Mucosa of stomach (tissue), 1 donor: ENCODE results near the gene ASB15.

ENCODE experiments used
- H3K27me3 ChIP-seq: one replicate; pipeline ENCODE4 v1.7.0; 2013; ENCODE audit warnings: mild to moderate bottlenecking, low read length; ENCODE audit not compliant: control insufficient read depth, insufficient read depth
- H3K36me3 ChIP-seq: one replicate; pipeline ENCODE4 v1.7.0; 2013; ENCODE audit warnings: low read length; ENCODE audit not compliant: control insufficient read depth, insufficient read depth
- H3K4me1 ChIP-seq: one replicate; pipeline ENCODE4 v1.7.0; 2013; ENCODE audit warnings: mild to moderate bottlenecking, low read length; ENCODE audit not compliant: control insufficient read depth, insufficient read depth
- H3K4me3 ChIP-seq: one replicate; pipeline ENCODE4 v1.7.0; 2013; ENCODE audit warnings: low read length
- H3K9ac ChIP-seq: one replicate; pipeline ENCODE4 v1.7.0; 2013; ENCODE audit warnings: mild to moderate bottlenecking, low read length, moderate library complexity
- H3K9me3 ChIP-seq: one replicate; pipeline ENCODE4 v1.7.0; 2013; ENCODE audit warnings: mild to moderate bottlenecking, low read length, moderate library complexity; ENCODE audit not compliant: control insufficient read depth
- donor health status: Pancreatic carcinoma.

The ASB15 gene

DNA sequence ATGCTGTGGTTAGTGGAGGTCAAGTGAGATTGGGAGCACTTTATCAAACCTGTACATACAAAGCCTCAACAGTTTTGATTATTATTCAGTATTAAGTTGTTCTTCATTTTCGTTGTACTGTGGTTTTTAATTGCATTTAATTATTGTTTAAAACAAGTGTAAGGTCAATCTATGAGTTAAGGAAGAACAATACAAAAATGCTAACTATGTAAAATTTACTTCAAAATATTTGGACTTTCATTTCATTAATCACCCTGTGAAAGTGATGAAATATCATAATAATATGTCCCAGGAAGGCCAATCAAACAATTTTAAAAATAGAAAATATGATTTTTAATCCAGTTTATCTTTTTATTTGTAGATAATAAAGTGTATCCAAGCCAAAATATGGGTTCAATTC is 30.4 kb upstream of the ASB15 start:
- no peaks in the 10 kb centered on the region for H3K36me3 ChIP-seq
- H3K4me1 ChIP-seq: no peaks in the 10 kb centered on the region
- no peak overlapping the region for H3K9ac ChIP-seq
- no peak overlapping the region for H3K4me3 ChIP-seq
- H3K9me3 ChIP-seq: no peaks in the 10 kb centered on the region
- no peaks in the 10 kb centered on the region for H3K27me3 ChIP-seq

DNA sequence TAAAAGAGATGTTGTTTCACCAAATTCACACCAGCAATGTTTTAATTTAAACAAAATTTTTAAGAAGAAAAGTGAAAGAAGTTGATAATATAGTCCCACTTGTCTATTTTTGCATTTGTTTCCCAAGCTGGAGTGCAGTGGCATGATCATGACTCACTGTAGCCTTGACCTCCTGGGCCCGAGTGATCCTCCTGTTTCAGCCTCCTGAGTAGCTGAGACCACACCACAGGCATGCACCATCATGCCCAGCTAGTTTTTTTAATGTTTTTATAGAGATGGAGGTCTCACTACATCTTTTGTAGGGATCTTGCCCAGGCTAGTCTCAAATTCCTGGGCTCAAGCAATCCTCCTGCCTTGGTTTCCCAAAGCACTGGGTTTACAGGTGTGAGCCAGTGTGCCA is 29.9 kb upstream of the ASB15 start:
- Histone ChIP-seq H3K27me3 (no peaks in the 10 kb centered on the region), H3K4me3 (no peak overlapping the region), H3K9ac (no peak overlapping the region), H3K36me3 (no peaks in the 10 kb centered on the region), H3K9me3 (no peaks in the 10 kb centered on the region), H3K4me1 (no peaks in the 10 kb centered on the region)

DNA sequence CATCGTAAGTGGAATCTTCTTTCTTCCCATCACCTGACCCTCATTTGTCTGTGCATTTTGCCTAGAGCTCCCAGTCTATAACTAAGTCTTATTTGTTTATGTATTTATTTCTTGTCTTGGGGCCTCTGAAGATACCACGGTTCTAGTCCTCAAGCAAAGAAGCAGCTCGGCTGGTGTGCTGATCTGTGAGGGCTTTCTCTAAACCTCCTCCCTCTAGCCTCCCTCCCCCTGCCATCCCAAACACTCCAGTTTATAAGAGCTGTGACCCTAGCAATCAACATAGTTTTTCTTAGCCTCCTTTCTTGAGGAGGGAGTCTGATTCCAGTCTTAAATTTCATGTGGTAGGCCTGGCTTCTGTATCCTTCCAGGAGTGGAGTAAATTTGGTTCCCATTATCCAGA is 28.3 kb upstream of the ASB15 start:
- Histone ChIP-seq H3K9me3 (no peaks in the 10 kb centered on the region), H3K27me3 (no peaks in the 10 kb centered on the region), H3K4me1 (no peaks in the 10 kb centered on the region), H3K9ac (no peak overlapping the region), H3K36me3 (no peaks in the 10 kb centered on the region), H3K4me3 (no peak overlapping the region)

DNA sequence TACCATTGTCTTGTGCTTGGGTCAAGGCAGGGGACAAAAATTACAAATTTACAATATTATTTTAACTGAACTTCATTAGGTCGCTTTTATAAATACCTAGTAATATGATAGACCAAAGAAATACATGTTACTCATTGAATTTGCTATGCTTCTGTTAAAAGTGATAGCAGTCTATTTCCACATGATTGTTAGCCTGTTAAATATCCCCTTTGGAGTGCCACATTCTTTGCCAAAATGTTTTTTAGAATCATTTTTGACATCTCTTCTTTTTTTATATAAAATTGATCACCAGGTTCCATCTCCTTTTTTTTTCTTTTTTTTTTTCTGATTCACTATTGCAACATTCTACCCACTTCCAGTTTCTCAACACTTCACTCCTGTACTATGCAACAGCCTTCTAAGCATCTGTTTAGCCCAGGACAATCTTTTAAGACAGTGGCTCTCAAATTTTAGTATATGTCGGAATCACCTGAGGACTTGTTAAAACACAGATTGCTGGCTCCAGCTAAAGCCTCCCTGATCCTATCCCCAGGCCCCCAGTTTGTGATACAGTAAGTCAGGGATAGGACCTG is 27.6 kb upstream of the ASB15 start:
- Histone ChIP-seq H3K9ac (no peak overlapping the region), H3K4me3 (no peak overlapping the region)

DNA sequence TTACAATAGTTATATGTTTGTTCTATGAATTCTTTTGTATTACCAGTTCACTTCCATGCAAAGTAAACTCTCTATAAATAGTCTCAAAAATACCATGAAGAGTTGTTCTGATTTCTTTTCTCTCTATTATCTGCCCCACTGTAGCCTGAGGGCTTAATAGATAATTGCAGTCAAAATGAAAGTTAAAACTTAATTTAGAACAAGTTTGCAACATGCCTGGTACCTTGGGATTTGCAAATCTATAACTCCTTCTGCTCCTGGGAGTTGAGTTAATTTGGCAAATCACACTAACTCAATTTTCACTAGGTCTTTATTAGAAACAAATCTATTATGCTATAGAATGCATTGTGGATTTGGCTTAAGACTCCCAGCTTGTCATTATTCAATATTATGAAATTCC is 22.2 kb upstream of the ASB15 start:
- Histone ChIP-seq H3K9ac (no peak overlapping the region), H3K4me1 (no peaks in the 10 kb centered on the region), H3K9me3 (no peaks in the 10 kb centered on the region), H3K36me3 (no peaks in the 10 kb centered on the region), H3K27me3 (no peaks in the 10 kb centered on the region), H3K4me3 (no peak overlapping the region)

More for the DNA sequence above, 27.6 kb upstream of the ASB15 start:
- H3K36me3 ChIP-seq: no peaks in the 10 kb centered on the region
- no peaks in the 10 kb centered on the region for H3K27me3 ChIP-seq
- no peaks in the 10 kb centered on the region for H3K9me3 ChIP-seq
- H3K4me1 ChIP-seq: no peaks in the 10 kb centered on the region

DNA sequence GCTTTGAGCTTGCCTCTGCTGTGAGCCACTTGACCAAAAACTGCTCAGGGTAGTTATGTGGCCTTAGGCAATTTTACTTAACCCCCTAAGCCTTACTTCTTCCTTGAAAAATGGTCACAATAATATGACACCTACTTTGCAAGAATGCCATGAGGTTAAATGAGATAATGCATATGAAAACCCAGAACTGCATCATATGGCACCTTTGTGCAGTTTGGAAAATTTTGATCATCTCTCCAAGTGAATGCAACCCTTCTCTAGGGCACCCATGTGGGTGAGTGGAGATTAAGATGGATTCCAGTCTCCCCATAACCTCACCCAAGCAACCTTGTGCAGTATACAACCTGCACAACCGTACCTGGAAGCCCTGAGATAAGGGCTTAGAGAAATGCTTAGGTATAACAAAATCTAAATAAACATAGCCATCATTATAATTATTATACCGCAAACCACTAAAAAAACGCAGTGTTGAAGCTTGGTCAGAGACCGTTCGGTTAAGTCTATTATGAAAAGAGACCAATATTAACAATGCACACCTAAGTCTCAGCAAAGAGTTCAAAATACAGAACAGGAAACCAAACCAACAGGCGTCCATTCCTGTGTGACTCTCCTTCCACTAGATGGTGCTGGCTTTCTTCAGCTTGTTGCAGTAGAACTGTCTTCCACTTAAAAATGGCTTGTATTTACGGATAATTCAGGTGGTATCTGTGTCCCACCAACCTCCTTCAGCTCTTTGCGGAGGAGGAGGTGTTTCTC is 21.0 kb upstream of the ASB15 start:
- Histone ChIP-seq H3K9ac (no peak overlapping the region), H3K9me3 (no peaks in the 10 kb centered on the region), H3K27me3 (no peaks in the 10 kb centered on the region), H3K36me3 (no peaks in the 10 kb centered on the region), H3K4me3 (no peak overlapping the region), H3K4me1 (no peaks in the 10 kb centered on the region)

DNA sequence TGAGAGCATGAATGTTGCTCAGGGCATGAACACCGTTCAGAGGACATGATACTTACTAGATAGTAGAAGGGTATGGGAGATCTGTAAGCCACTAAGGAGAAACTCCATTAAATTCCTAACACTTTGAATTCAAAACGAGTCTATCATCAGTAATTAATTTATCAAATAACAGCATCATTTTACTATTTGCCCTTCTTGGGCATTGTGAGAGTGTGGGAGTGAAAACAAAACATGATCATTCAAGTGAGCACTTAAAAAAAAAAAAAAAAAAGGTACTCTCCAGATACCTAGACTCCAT is 20.5 kb upstream of the ASB15 start:
- no peaks in the 10 kb centered on the region for H3K27me3 ChIP-seq
- H3K36me3 ChIP-seq: no peaks in the 10 kb centered on the region
- no peak overlapping the region for H3K4me3 ChIP-seq
- no peak overlapping the region for H3K9ac ChIP-seq
- H3K9me3 ChIP-seq: no peaks in the 10 kb centered on the region
- no peaks in the 10 kb centered on the region for H3K4me1 ChIP-seq

DNA sequence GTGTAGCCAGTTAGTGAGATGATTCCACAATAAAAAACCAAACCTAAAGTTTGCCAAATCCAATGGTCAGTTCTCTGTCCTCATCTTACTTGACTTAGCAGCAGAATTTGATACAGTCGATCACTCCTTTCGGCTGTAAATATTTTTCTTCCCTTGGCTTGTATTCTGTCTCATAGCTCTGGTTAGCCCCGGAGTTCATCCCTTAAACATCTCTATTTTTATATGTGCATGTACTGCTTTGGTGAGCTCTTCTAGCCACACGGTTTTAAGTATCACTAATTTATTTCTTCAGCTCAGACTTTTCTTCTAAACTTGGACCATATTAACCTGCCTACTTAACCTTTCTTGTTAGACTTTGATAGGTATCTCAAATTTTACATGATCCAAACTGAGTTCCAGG is 17.8 kb upstream of the ASB15 start:
- Histone ChIP-seq H3K9ac (no peak overlapping the region), H3K4me1 (no peaks in the 10 kb centered on the region), H3K9me3 (no peaks in the 10 kb centered on the region), H3K4me3 (no peak overlapping the region), H3K36me3 (no peaks in the 10 kb centered on the region), H3K27me3 (no peaks in the 10 kb centered on the region)

DNA sequence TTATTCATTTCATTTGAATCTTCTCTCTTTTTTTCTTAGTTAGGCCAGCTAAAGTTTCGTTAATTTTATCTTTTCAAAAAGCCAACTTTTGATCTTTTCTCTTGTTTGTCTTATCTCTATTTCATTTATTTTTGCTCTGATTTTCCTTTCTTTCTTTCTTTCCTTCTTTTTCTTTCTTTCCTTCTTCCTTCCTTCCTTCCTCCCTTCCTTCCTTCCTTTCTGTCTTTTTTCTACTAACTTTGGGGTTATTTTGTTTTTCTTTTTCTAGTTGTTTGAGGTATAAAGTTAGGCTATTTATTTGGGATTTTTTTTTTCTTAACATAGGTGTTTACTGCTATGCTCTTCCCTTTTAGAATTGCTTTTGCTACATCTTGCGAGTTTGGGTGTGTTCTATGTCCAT is 13.2 kb upstream of the ASB15 start:
- Histone ChIP-seq H3K27me3 (no peaks in the 10 kb centered on the region), H3K9me3 (no peaks in the 10 kb centered on the region), H3K9ac (no peak overlapping the region)

DNA sequence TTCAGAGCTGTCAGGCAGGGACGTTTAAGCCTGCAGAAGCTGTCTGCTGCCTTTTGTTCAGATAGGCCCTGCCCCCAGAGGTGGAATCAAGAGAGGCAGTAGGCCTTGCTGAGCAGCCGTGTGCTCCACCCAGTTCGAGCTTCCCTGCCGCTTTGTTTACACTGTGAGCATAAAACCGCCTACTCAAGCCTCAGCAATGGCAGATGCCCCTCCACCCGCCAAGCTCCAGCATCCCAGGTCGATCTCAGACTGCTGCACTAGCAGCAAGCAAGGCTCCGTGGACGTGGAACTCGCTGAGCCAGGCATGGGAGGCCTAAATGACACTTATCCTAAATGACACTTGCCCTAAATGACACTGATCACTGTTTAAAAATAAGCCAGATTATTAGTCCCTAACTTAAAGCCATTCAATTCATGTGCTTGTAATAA is 6.8 kb upstream of the ASB15 start:
- H3K9me3 ChIP-seq: no peaks in the 10 kb centered on the region
- H3K27me3 ChIP-seq: no peaks in the 10 kb centered on the region
- H3K4me1 ChIP-seq: no peaks in the 10 kb centered on the region
- H3K9ac ChIP-seq: no peak overlapping the region
- no peaks in the 10 kb centered on the region for H3K36me3 ChIP-seq
- H3K4me3 ChIP-seq: no peak overlapping the region

More for the DNA sequence above, 13.2 kb upstream of the ASB15 start:
- Histone ChIP-seq H3K36me3 (no peaks in the 10 kb centered on the region), H3K4me1 (no peaks in the 10 kb centered on the region), H3K4me3 (no peak overlapping the region)

DNA sequence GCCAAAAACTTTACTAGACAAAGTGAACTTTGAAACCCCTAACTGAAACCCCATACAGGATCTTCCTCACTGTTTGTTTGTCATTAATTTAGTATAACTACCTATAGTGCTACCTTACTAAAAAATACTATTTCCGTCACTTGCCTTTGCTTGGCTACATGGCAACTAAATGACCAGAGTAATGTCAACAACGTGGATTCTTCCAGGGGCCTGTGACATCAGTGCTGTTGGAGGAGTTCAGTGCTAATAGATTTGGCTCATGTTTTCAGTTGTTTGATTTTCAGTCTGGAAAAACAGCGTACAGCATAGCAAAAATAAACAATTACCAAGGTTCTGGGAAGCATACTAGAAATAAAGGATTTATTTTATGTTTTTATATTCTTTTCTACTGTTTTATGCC is 3.0 kb upstream of the ASB15 start:
- H3K4me1 ChIP-seq: no peaks in the 10 kb centered on the region
- no peaks in the 10 kb centered on the region for H3K36me3 ChIP-seq
- H3K9ac ChIP-seq: no peak overlapping the region
- no peak overlapping the region for H3K4me3 ChIP-seq
- H3K27me3 ChIP-seq: no peaks in the 10 kb centered on the region
- H3K9me3 ChIP-seq: no peaks in the 10 kb centered on the region

DNA sequence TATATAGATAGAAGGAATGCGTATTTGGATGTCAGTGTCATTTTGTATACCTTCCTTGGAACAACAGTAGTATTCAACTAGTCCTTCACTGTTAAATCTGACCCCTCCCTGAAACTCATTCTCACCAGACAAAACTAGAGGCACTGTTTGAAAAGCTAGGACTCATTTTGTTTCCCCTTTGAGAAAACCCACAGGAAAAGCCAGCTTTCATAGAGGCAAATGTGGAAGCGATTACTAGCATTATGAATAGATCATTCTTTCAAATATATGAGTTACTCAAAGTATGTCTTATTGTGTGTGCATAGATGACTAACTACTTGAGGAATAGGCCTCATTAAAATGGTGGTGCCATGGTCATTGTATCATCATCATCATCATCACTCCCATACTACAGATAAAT is 1.9 kb upstream of the ASB15 start:
- Histone ChIP-seq H3K9ac (no peak overlapping the region), H3K4me1 (no peaks in the 10 kb centered on the region), H3K36me3 (no peaks in the 10 kb centered on the region), H3K4me3 (no peak overlapping the region), H3K9me3 (no peaks in the 10 kb centered on the region), H3K27me3 (no peaks in the 10 kb centered on the region)

DNA sequence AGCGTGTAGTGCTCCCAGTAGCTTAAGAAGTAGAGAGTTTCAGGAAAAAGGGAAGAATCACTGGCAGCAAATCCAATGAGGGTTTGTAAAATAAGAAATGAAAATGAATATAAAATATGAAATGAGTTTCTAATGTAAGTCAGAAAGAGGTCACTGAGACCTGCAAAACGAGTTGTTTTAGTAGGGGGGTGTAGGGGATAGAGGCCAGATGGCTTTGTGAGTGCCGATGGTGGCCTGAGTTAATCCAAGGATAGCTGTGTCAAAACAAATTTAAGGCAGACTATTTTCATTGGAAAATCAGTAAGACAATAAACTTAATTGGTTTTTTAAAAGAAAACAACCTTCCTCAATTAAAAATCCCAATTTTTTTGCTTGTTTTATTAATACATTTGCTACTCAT is 745 bp upstream of the ASB15 start:
- no peaks in the 10 kb centered on the region for H3K4me1 ChIP-seq
- no peak overlapping the region for H3K4me3 ChIP-seq
- no peak overlapping the region for H3K9ac ChIP-seq
- no peaks in the 10 kb centered on the region for H3K27me3 ChIP-seq
- H3K9me3 ChIP-seq: no peaks in the 10 kb centered on the region
- H3K36me3 ChIP-seq: no peaks in the 10 kb centered on the region
